Measurements from ENCODE around the gene GEMIN7.

- no peak for TF ChIP-seq SMC3 (IDR thresholded peaks at IDR 0.05; ENCODE audit: low read depth, low read length)
- no peak for TF ChIP-seq CTCF (conservative IDR thresholded peaks at IDR 0.05; ENCODE audit: low read depth, low read length)
These were observed 61.1 kb downstream of the GEMIN7 start for GRCh38 chr19:45140144-45140503.
